Measurements from ENCODE around the gene IL18R1. TPM values are rescaled to one million over a fixed set of nuclear protein-coding genes. Genes with fewer than 3 reads are reported as not detected.
"Not testable (repeated sequence)": the region's sequence is repeated elsewhere in the genome, so short reads cannot be mapped to it uniquely, and the experiment has no call there.

Gene IL18R1
- polyA plus RNA-seq, 2 of the 4 experiments (the other 2 are of a cell fraction) = 0.87 to 2.6 TPM

- no peak for DNase-seq (ENCODE audit: low read depth in 1 of 2, low spot score in 1 of 2)
- Histone ChIP-seq H3K9me3 (no peaks in the 10 kb centered on the region; the same call in 2 of the 3 replicates), H3K4me3 (no peak overlapping the region), H3K27ac (no peak overlapping the region), H3K4me1 (no peaks in the 10 kb centered on the region), H3K4me2 (no peak overlapping the region)
- ATAC-seq = no peak
- no peak for FAIRE-seq
- ChIA-PET POLR2A (no interaction called here), CTCF (no interaction called here)
- TF ChIP-seq ESRRA (IDR thresholded peaks at IDR 0.05; ENCODE audit: borderline replicate concordance, low read length) = no peak
- TF ChIP-seq, protein P1, sequence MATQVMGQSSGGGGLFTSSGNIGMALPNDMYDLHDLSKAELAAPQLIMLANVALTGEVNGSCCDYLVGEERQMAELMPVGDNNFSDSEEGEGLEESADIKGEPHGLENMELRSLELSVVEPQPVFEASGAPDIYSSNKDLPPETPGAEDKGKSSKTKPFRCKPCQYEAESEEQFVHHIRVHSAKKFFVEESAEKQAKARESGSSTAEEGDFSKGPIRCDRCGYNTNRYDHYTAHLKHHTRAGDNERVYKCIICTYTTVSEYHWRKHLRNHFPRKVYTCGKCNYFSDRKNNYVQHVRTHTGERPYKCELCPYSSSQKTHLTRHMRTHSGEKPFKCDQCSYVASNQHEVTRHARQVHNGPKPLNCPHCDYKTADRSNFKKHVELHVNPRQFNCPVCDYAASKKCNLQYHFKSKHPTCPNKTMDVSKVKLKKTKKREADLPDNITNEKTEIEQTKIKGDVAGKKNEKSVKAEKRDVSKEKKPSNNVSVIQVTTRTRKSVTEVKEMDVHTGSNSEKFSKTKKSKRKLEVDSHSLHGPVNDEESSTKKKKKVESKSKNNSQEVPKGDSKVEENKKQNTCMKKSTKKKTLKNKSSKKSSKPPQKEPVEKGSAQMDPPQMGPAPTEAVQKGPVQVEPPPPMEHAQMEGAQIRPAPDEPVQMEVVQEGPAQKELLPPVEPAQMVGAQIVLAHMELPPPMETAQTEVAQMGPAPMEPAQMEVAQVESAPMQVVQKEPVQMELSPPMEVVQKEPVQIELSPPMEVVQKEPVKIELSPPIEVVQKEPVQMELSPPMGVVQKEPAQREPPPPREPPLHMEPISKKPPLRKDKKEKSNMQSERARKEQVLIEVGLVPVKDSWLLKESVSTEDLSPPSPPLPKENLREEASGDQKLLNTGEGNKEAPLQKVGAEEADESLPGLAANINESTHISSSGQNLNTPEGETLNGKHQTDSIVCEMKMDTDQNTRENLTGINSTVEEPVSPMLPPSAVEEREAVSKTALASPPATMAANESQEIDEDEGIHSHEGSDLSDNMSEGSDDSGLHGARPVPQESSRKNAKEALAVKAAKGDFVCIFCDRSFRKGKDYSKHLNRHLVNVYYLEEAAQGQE (IDR thresholded peaks at IDR 0.05) = no peak
- WGBS (ENCODE audit: missing lambda C conversion rate) = 4% methylated on average over 2 of the region's 2 CpGs
Observed at GRCh38 chr2:102317715-102318114, 37.9 kb upstream of the IL18R1 start.

- ChIA-PET POLR2A (no interaction called here), CTCF (interaction anchor here (0.6 kb wide), 1 partner anchor 78 kb away, joined by 4 read pairs; no protein-coding TSS in a partner anchor)
- Histone ChIP-seq H3K27ac (no peak overlapping the region), H3K4me2 (no peak overlapping the region), H3K4me3 (no peak overlapping the region), H3K9me3 (no peaks in the 10 kb centered on the region; the same call in 2 of the 3 replicates), H3K4me1 (no peaks in the 10 kb centered on the region)
- no peak for TF ChIP-seq FOXS1 (CRISPR knock-in tag; IDR thresholded peaks at IDR 0.05)
- no peak for TF ChIP-seq RARB (CRISPR knock-in tag; IDR thresholded peaks at IDR 0.05)
- 23% methylated on average over 2 of the region's 2 CpGs for WGBS (ENCODE audit: missing lambda C conversion rate)
- DNase-seq (ENCODE audit: low read depth in 1 of 2, low spot score in 1 of 2) (no peak), ATAC-seq (peak in 1 of 2 experiments; percentile 42; a peak in 2 of 6 replicates), FAIRE-seq (no peak)
Observed at GRCh38 chr2:102318437-102318836, 37.2 kb upstream of the IL18R1 start.

DNA sequence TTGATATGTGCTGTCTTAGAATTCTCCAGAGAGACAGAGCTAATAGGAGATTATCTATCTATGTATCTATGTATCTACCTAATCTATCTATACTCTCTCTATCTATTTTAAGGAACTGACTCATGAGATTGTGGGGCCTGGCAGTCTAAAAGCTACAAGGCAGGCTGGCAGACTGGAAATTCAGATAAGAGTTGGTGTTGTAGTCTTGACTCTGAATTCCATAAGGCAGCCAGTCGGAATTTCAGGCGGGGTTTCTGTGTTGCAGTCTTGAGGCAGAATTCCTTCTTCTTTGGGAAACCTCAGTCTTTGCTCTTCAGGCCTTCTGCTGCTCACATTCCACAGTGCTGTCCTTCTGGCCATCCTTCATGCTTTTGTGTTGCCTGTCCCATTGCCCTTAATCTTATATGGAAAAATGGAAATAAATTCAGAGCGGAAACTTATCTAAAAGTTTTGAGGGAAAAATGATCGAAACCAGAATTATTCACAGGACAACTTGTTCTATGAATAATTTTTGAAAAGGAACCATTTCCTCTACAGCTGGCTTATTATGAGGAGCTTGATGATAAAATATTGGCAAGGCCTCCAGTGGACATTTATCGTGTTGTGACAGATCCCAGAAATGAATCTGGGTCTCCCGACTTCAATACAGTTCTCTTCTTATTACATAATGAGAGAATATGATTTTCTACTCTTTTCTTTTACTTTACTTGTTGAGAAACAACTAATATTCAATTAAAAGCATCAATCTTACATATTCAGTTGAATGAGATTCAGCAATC lies 33.5 kb upstream of the IL18R1 start:
- ChIA-PET POLR2A (no interaction called here), CTCF (no interaction called here)
- no peak overlapping the region for H3K4me2 ChIP-seq
- no peak overlapping the region for H3K4me3 ChIP-seq
- no peaks in the 10 kb centered on the region for H3K4me1 ChIP-seq
- no peaks in the 10 kb centered on the region; the same call in 2 of the 3 replicates for H3K9me3 ChIP-seq
- H3K27ac ChIP-seq = no peak overlapping the region
- DNase-seq (ENCODE audit: low read depth in 1 of 2, low spot score in 1 of 2) (no peak), ATAC-seq (no peak), FAIRE-seq (no peak)
- 41% methylated on average over 6 of the region's 6 CpGs for WGBS (ENCODE audit: missing lambda C conversion rate)
- no peak for TF ChIP-seq EP300 (IDR thresholded peaks at IDR 0.05)
- no peak for TF ChIP-seq FOSL2 (IDR thresholded peaks at IDR 0.05)
- TF ChIP-seq FOSL2 (CRISPR knock-in tag; IDR thresholded peaks at IDR 0.05) = no peak
- no peak for TF ChIP-seq HMGXB4 (CRISPR knock-in tag; IDR thresholded peaks at IDR 0.05; ENCODE audit: borderline replicate concordance)
- no peak for TF ChIP-seq POLR2AphosphoS2 (conservative IDR thresholded peaks at IDR 0.05; ENCODE audit: low read length)
- no peak for TF ChIP-seq ZSCAN20 (CRISPR knock-in tag; IDR thresholded peaks at IDR 0.05)
- no peak for TF ChIP-seq ELK1 (IDR thresholded peaks at IDR 0.05; ENCODE audit: low read depth, low read length)
- no peak for TF ChIP-seq NPAS2 (CRISPR knock-in tag; IDR thresholded peaks at IDR 0.05; ENCODE audit: borderline replicate concordance)
- TF ChIP-seq FOSB (CRISPR knock-in tag; IDR thresholded peaks at IDR 0.05) = no peak
- no peak for TF ChIP-seq POLR2A (IDR thresholded peaks at IDR 0.05; ENCODE audit: low read length)
- no peak for TF ChIP-seq PHF8 (IDR thresholded peaks at IDR 0.05; ENCODE audit: borderline replicate concordance, low read depth)
- no peak for TF ChIP-seq TFCP2L1 (CRISPR knock-in tag; IDR thresholded peaks at IDR 0.05)

DNA sequence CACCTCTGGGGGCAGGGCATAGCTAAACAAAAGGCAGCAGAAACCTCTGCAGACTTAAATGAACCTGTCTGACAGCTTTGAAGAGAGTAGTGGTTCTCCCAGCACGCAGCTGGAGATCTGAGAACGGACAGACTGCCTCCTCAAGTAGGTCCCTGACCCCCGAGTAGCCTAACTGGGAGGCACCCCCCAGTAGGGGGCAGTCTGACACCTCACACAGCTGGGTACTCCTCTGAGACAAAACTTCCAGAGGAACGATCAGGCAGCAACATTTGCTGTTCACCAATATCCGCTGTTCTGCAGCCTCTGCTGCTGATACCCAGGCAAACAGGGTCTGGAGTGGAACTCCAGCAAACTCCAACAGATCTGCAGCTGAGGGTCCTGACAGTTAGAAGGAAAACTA lies 30.7 kb upstream of the IL18R1 start:
- CTCF ChIA-PET; H3K27ac ChIP-seq; H3K4me2 ChIP-seq; H3K9me3 ChIP-seq; FAIRE-seq; DNase-seq (ENCODE audit: low read depth in 1 of 2, low spot score in 1 of 2); POLR2A ChIA-PET; ATAC-seq; H3K4me1 ChIP-seq; H3K4me3 ChIP-seq: not testable (repeated sequence)
- WGBS (ENCODE audit: missing lambda C conversion rate) = 31% methylated on average over 3 of the region's 5 CpGs
